ENCODE results near the gene TMEM59.

- TF ChIP-seq, protein P1, sequence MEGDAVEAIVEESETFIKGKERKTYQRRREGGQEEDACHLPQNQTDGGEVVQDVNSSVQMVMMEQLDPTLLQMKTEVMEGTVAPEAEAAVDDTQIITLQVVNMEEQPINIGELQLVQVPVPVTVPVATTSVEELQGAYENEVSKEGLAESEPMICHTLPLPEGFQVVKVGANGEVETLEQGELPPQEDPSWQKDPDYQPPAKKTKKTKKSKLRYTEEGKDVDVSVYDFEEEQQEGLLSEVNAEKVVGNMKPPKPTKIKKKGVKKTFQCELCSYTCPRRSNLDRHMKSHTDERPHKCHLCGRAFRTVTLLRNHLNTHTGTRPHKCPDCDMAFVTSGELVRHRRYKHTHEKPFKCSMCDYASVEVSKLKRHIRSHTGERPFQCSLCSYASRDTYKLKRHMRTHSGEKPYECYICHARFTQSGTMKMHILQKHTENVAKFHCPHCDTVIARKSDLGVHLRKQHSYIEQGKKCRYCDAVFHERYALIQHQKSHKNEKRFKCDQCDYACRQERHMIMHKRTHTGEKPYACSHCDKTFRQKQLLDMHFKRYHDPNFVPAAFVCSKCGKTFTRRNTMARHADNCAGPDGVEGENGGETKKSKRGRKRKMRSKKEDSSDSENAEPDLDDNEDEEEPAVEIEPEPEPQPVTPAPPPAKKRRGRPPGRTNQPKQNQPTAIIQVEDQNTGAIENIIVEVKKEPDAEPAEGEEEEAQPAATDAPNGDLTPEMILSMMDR (IDR thresholded peaks at IDR 0.05): no peak
- no peak for TF ChIP-seq ZFX (IDR thresholded peaks at IDR 0.05; ENCODE audit: borderline replicate concordance)
Observed at GRCh38 chr1:53986458-53986857, 66.5 kb downstream of the TMEM59 start.
